Mesendoderm (in vitro differentiated cells): ENCODE data around the gene DNAJC22.

ENCODE experiments used
- DNase-seq: peaks from one replicate; pipeline ENCODE4 v3.0.0; 2013
- H2AK5ac ChIP-seq: 2 replicates; pipeline ENCODE4 v1.6.1; 2013; ENCODE audit warnings: low read length, inconsistent platforms
- H2BK120ac ChIP-seq: 2 replicates; pipeline ENCODE4 v1.6.1; 2013; ENCODE audit warnings: low read depth, mild to moderate bottlenecking, low read length, moderate library complexity, mixed read lengths
- H2BK15ac ChIP-seq: replicated peaks from 2 replicates; pipeline ENCODE4 v1.6.1; 2013; ENCODE audit warnings: low read depth, mild to moderate bottlenecking, moderate library complexity
- H2BK5ac ChIP-seq: 2 replicates; pipeline ENCODE4 v1.6.1; 2013; ENCODE audit warnings: low read length, inconsistent platforms
- H3K18ac ChIP-seq: 2 replicates; pipeline ENCODE4 v1.6.1; 2013; ENCODE audit warnings: mild to moderate bottlenecking, low read length, mixed read lengths
- H3K23ac ChIP-seq: one replicate; pipeline ENCODE4 v1.6.1; 2013; ENCODE audit warnings: low read length
- H3K27ac ChIP-seq: 2 replicates; pipeline ENCODE4 v1.5.1; 2013; ENCODE audit warnings: low read depth, mild to moderate bottlenecking, inconsistent platforms, low read length, moderate library complexity
- H3K27me3 ChIP-seq: 2 replicates; pipeline ENCODE4 v1.6.1; 2013; ENCODE audit warnings: low read length, control low read depth, mild to moderate bottlenecking, inconsistent platforms; ENCODE audit not compliant: insufficient read depth, poor library complexity
- H3K36me3 ChIP-seq: 2 replicates; pipeline ENCODE4 v1.6.1; 2013; ENCODE audit warnings: low read length, inconsistent platforms; ENCODE audit not compliant: control insufficient read depth, insufficient read depth
- H3K4ac ChIP-seq: one replicate; pipeline ENCODE4 v1.6.1; 2013; ENCODE audit warnings: low read depth, mild to moderate bottlenecking, low read length, moderate library complexity
- H3K4me1 ChIP-seq: 2 replicates; pipeline ENCODE4 v1.6.1; 2013; ENCODE audit warnings: low read depth, low read length, inconsistent platforms; ENCODE audit not compliant: control insufficient read depth
- H3K4me2 ChIP-seq: 2 replicates; pipeline ENCODE4 v1.6.1; 2013; ENCODE audit warnings: low read length
- H3K4me3 ChIP-seq: 2 replicates; pipeline ENCODE4 v1.5.1; 2013; ENCODE audit warnings: mild to moderate bottlenecking, low read length
- H3K56ac ChIP-seq: one replicate; pipeline ENCODE4 v1.6.1; 2013; ENCODE audit warnings: low read length
- H3K79me1 ChIP-seq: 2 replicates; pipeline ENCODE4 v1.6.1; 2013; ENCODE audit warnings: low read length, inconsistent platforms
- H3K79me2 ChIP-seq: 2 replicates; pipeline ENCODE4 v1.6.1; 2013; ENCODE audit warnings: mild to moderate bottlenecking, low read length; ENCODE audit not compliant: control insufficient read depth, insufficient read depth
- H3K9ac ChIP-seq: 2 replicates; pipeline ENCODE4 v1.6.1; 2013; ENCODE audit warnings: low read length, inconsistent platforms
- H4K5ac ChIP-seq: one replicate; pipeline ENCODE4 v1.6.1; 2013; ENCODE audit warnings: low read length
- H4K8ac ChIP-seq: one replicate; pipeline ENCODE4 v1.6.1; 2013; ENCODE audit warnings: low read depth, mild to moderate bottlenecking, control low read depth, low read length, moderate library complexity
- WGBS: extraction: QIAGEN DNeasy Blood & Tissue Kit; methylation state at CpG from one replicate; pipeline ENCODE4 v1.1.7; 2013; ENCODE audit warnings: low lambda C conversion rate, missing lambda C conversion rate; ENCODE audit not compliant: insufficient coverage; ENCODE audit errors: extremely low coverage; 5-methylcytosine and 5-hydroxymethylcytosine counted together

DNAJC22 gene

GRCh38 chr12:49359671-49360070, 13.0 kb downstream of the DNAJC22 start:
- H4K8ac ChIP-seq = no peak overlapping the region
- H4K5ac ChIP-seq = no peak overlapping the region
- H3K27me3 ChIP-seq = no peaks in the 10 kb centered on the region
- no peak overlapping the region for H2BK15ac ChIP-seq
- H3K4me2 ChIP-seq = no peak overlapping the region
- H3K23ac ChIP-seq = no peak overlapping the region
- H3K4me3 ChIP-seq = no peak overlapping the region
- H3K9ac ChIP-seq = no peak overlapping the region
- no peak overlapping the region for H3K4ac ChIP-seq
- no peak overlapping the region for H3K18ac ChIP-seq
- no peak overlapping the region for H2BK5ac ChIP-seq
- WGBS = no CpG with 5 or more reads among the region's 7 CpGs
- no peak overlapping the region for H2BK120ac ChIP-seq
- no peak overlapping the region for H3K27ac ChIP-seq
- H3K79me1 ChIP-seq = no peaks in the 10 kb centered on the region
- H3K4me1 ChIP-seq = no peaks in the 10 kb centered on the region
- no peak overlapping the region for H3K56ac ChIP-seq
- DNase-seq = no peak
- no peaks in the 10 kb centered on the region for H3K79me2 ChIP-seq
- no peaks in the 10 kb centered on the region for H3K36me3 ChIP-seq
- no peak overlapping the region for H2AK5ac ChIP-seq

GRCh38 chr12:49362077-49362476, 15.4 kb downstream of the DNAJC22 start:
- no CpG with 5 or more reads among the region's 1 CpG for WGBS

GRCh38 chr12:49364989-49365388, 18.3 kb downstream of the DNAJC22 start:
- no peak overlapping the region for H2AK5ac ChIP-seq
- no peak overlapping the region for H3K27ac ChIP-seq
- WGBS = no CpG with 5 or more reads among the region's 1 CpG
- H3K4me2 ChIP-seq = no peak overlapping the region
- no peak overlapping the region for H3K9ac ChIP-seq
- no peak overlapping the region for H2BK120ac ChIP-seq
- H4K8ac ChIP-seq = no peak overlapping the region
- H2BK15ac ChIP-seq = no peak overlapping the region
- peaks cover 16% of the 10 kb centered on the region for H3K79me2 ChIP-seq
- H3K56ac ChIP-seq = no peak overlapping the region
- H3K36me3 ChIP-seq = no peaks in the 10 kb centered on the region
- H2BK5ac ChIP-seq = no peak overlapping the region
- no peak for DNase-seq
- H3K18ac ChIP-seq = no peak overlapping the region
- no peaks in the 10 kb centered on the region for H3K79me1 ChIP-seq
- H3K27me3 ChIP-seq = no peaks in the 10 kb centered on the region
- H4K5ac ChIP-seq = no peak overlapping the region
- no peaks in the 10 kb centered on the region for H3K4me1 ChIP-seq
- H3K4me3 ChIP-seq = no peak overlapping the region
- no peak overlapping the region for H3K4ac ChIP-seq
- H3K23ac ChIP-seq = no peak overlapping the region

More at GRCh38 chr12:49362077-49362476, 15.4 kb downstream of the DNAJC22 start:
- H4K5ac ChIP-seq = no peak overlapping the region
- H3K56ac ChIP-seq = no peak overlapping the region
- no peak overlapping the region for H2BK120ac ChIP-seq
- no peak overlapping the region for H2BK5ac ChIP-seq
- no peak overlapping the region for H3K27ac ChIP-seq
- no peak for DNase-seq
- no peak overlapping the region for H2BK15ac ChIP-seq
- H3K27me3 ChIP-seq = no peaks in the 10 kb centered on the region
- no peaks in the 10 kb centered on the region for H3K4me1 ChIP-seq
- H3K18ac ChIP-seq = no peak overlapping the region
- no peaks in the 10 kb centered on the region for H3K79me2 ChIP-seq
- H3K4ac ChIP-seq = no peak overlapping the region
- H3K79me1 ChIP-seq = no peaks in the 10 kb centered on the region
- no peak overlapping the region for H3K4me3 ChIP-seq
- H3K4me2 ChIP-seq = no peak overlapping the region
- H2AK5ac ChIP-seq = no peak overlapping the region
- H3K23ac ChIP-seq = no peak overlapping the region
- no peak overlapping the region for H3K9ac ChIP-seq
- H3K36me3 ChIP-seq = no peaks in the 10 kb centered on the region
- H4K8ac ChIP-seq = no peak overlapping the region

DNA sequence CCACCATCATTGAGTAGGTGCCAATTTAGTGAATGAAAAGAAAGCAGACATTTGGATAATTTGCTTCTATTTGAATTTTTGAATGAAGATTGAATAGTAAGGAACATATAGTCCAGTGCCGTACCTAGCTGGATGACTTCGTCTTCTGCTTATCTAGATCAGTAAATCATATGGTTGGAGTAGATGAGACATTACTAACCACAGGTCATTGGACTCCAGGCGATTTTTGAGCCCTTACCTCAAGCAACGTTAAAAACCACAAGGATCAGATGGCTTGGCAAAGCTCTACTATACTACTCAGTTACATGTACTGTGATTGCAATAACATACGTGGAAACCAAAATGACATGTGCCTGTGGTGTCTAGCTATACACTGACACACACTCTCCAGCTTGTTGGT, 18.9 kb downstream of the DNAJC22 start:
- Histone ChIP-seq H3K4ac (no peak overlapping the region), H2BK15ac (no peak overlapping the region), H3K4me2 (no peak overlapping the region), H3K9ac (no peak overlapping the region), H2BK120ac (no peak overlapping the region), H3K27ac (no peak overlapping the region), H2BK5ac (no peak overlapping the region), H2AK5ac (no peak overlapping the region), H3K79me2 (peaks cover 21% of the 10 kb centered on the region), H3K18ac (no peak overlapping the region), H3K56ac (no peak overlapping the region), H3K4me1 (no peaks in the 10 kb centered on the region), H4K5ac (no peak overlapping the region), H3K4me3 (no peak overlapping the region), H3K79me1 (no peaks in the 10 kb centered on the region), H3K23ac (no peak overlapping the region), H3K27me3 (no peaks in the 10 kb centered on the region), H3K36me3 (no peaks in the 10 kb centered on the region), H4K8ac (no peak overlapping the region)
- DNase-seq = no peak
- WGBS = no CpG with 5 or more reads among the region's 5 CpGs

DNA sequence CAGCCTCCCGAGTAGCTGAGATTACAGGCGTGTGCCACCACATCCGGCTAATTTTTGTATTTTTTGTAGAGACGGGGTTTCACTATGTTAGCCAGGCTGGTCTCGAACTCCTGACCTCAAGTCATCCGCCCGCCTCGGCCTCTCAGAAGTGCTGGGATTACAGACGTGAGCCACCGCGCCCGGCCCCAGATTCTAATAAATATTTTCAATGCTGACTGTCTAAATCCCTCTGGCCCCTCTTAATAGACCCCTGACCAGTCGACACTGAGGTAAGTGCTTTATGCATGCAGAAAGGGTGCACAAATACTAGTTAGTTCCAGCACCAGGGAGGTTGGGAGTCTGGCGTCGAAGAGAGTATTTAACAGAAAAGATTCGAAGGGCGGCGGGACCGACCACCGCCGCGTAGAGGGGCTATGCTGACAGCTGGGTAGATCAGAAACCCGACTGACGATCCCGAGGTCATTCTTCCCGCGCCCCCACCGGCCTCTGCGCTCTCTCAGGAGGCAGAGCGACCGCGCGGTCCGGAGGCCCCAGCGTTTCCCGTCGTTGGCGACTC, 19.5 kb downstream of the DNAJC22 start:
- Histone ChIP-seq H3K18ac (peak overlapping the region; percentile 91), H2BK15ac (no peak overlapping the region), H3K79me2 (peaks cover 27% of the 10 kb centered on the region), H3K4me2 (peak overlapping the region; percentile 6), H2BK120ac (no peak overlapping the region), H3K27me3 (no peaks in the 10 kb centered on the region), H4K8ac (peak overlapping the region; percentile 28), H3K27ac (peak overlapping the region; percentile 99), H3K56ac (peak overlapping the region; percentile 99), H3K9ac (peak overlapping the region; percentile 96), H3K4me3 (peak overlapping the region; percentile 77), H4K5ac (no peak overlapping the region), H3K36me3 (no peaks in the 10 kb centered on the region), H3K79me1 (no peaks in the 10 kb centered on the region), H3K23ac (no peak overlapping the region), H3K4me1 (no peaks in the 10 kb centered on the region), H2AK5ac (no peak overlapping the region), H3K4ac (no peak overlapping the region), H2BK5ac (no peak overlapping the region)
- no peak for DNase-seq
- WGBS = no CpG with 5 or more reads among the region's 38 CpGs
